HCT116 (cell line): ENCODE results near the gene TBC1D12. TPM values are rescaled to one million over a fixed set of nuclear protein-coding genes. Genes with fewer than 3 reads are reported as not detected.
"Not testable (repeated sequence)": the region's sequence is repeated elsewhere in the genome, so short reads cannot be mapped to it uniquely, and the experiment has no call there.

Experiments used
- ATAC-seq: fragments of 200-7000 bp; cut with Tn5 transposase; 2 replicates; pipeline ENCODE4 v1.9.1; 2020; ENCODE audit warnings: mild to moderate bottlenecking, moderate library complexity
- BruUV-seq: library from RNA; stranded (reverse); fragments of 400-500 nt; replicated peaks from 2 replicates; lab custom pipeline; 2021; lab: Mats Ljungman, UMichigan
- CTCF ChIA-PET: fragments of 300-600 bp; sonication (Branson Sonifier 250); formaldehyde crosslinking; loops from one replicate; lab custom pipeline; 2021; ENCODE audit warnings: antibody characterized with exemption; lab: Charles Lee
- POLR2A ChIA-PET: fragments of 300-600, 350-600 bp; sonication (Branson Sonifier 250); formaldehyde crosslinking; loops from one replicate; lab custom pipeline; 2021; ENCODE audit warnings: antibody characterized with exemption; lab: Charles Lee
- RAD21 ChIA-PET, 2 experiments: fragments of 300-600 bp; sonication (Branson Sonifier 250); formaldehyde crosslinking; loops; one replicate each; lab custom pipeline; 2023; ENCODE audit warnings: low total read pairs in 2 of 2; ENCODE audit not compliant: uncharacterized antibody in 2 of 2, unreplicated experiment in 2 of 2, low non-redundant PET in 1 of 2; lab: Charles Lee
- DNase-seq: peaks from one replicate; pipeline ENCODE4 v3.0.0-alpha.2; 2010; ENCODE audit warnings: low read depth, low spot score
- H2AFZ ChIP-seq: fragments of 200-600 bp; shearing (Covaris generic), sonication (generic); 2 replicates; pipeline ENCODE4 v1.6.1; 2017; ENCODE audit warnings: low read depth, mixed run types, mixed read lengths, antibody characterized with exemption, low read length; ENCODE audit not compliant: poor library complexity, severe bottlenecking
- H3K27ac ChIP-seq: 2 replicates; pipeline ENCODE4 v1.5.1; 2012; ENCODE audit warnings: low read depth, low read length
- H3K27me3 ChIP-seq: fragments of 200-600 bp; sonication (generic); 2 replicates; pipeline ENCODE4 v1.6.1; 2016; ENCODE audit warnings: mixed run types, low read length, mixed read lengths; ENCODE audit not compliant: insufficient read depth
- H3K36me3 ChIP-seq, 2 experiments: fragments of 200-500 bp in 1 of 2; fragments of 200-600 bp in 1 of 2; sonication (Bioruptor generic) in 1 of 2; sonication (generic) in 1 of 2; 2 replicates each; pipeline versions ENCODE4 v1.5.1 to v1.6.1; 2014 to 2016; ENCODE audit warnings: low read length in 2 of 2, inconsistent platforms in 1 of 2, mixed read lengths in 1 of 2, mixed run types in 1 of 2; ENCODE audit not compliant: insufficient read depth in 2 of 2, control insufficient read depth in 1 of 2
- H3K4me1 ChIP-seq, 2 experiments: fragments of 200-600 bp in 1 of 2; sonication (generic) in 1 of 2; 2 replicates each; pipeline versions ENCODE4 v1.5.1 to v1.6.1; 2012 to 2017; ENCODE audit warnings: low read length in 2 of 2, inconsistent platforms in 1 of 2, mild to moderate bottlenecking in 1 of 2, mixed read lengths in 1 of 2, mixed run types in 1 of 2, moderate library complexity in 1 of 2; ENCODE audit not compliant: insufficient read depth in 2 of 2, control insufficient read depth in 1 of 2
- H3K4me2 ChIP-seq: fragments of 200-600 bp; sonication (generic); 2 replicates; pipeline ENCODE4 v1.6.1; 2017; ENCODE audit warnings: mixed run types, low read length, mixed read lengths
- H3K4me3 ChIP-seq, 2 experiments: fragments of 200-600 bp in 1 of 2; sonication (generic) in 1 of 2; replicated peaks in 1 of 2; 2 replicates each; pipeline ENCODE4 v1.5.1; 2011 to 2016; ENCODE audit warnings: low read length in 2 of 2, control low read depth in 1 of 2, low read depth in 1 of 2, mild to moderate bottlenecking in 1 of 2, mixed read lengths in 1 of 2, mixed run types in 1 of 2
- H3K79me2 ChIP-seq: fragments of 200-600 bp; sonication (generic); 2 replicates; pipeline ENCODE4 v1.6.1; 2017; ENCODE audit warnings: mild to moderate bottlenecking, mixed run types, low read length, moderate library complexity, mixed read lengths; ENCODE audit not compliant: insufficient read depth
- H3K9ac ChIP-seq: fragments of 200-600 bp; sonication (generic); 2 replicates; pipeline ENCODE4 v1.6.1; 2016; ENCODE audit warnings: low read length, mixed read lengths
- H3K9me2 ChIP-seq: fragments of 200-600 bp; sonication (generic), shearing (Covaris generic); 2 replicates; pipeline ENCODE4 v1.6.1; 2017; ENCODE audit warnings: mixed run types, mild to moderate bottlenecking, moderate library complexity; ENCODE audit not compliant: insufficient read depth
- H3K9me3 ChIP-seq, 2 experiments: fragments of 200-500 bp in 1 of 2; fragments of 200-600 bp in 1 of 2; sonication (Bioruptor generic) in 1 of 2; sonication (generic) in 1 of 2; 2 replicates each; pipeline ENCODE4 v1.6.1; 2014 to 2017; ENCODE audit warnings: low read length in 2 of 2, mixed read lengths in 2 of 2, inconsistent platforms in 1 of 2, low read depth in 1 of 2, mild to moderate bottlenecking in 1 of 2, mixed run types in 1 of 2, moderate library complexity in 1 of 2; ENCODE audit not compliant: control insufficient read depth in 1 of 2, insufficient read depth in 1 of 2
- H4K20me1 ChIP-seq: fragments of 200-600 bp; sonication (generic), shearing (Covaris generic); 2 replicates; pipeline ENCODE4 v1.6.1; 2017; ENCODE audit warnings: mixed run types, mild to moderate bottlenecking, moderate library complexity; ENCODE audit not compliant: insufficient read depth
- ATF3 ChIP-seq: IDR thresholded peaks from 2 replicates; pipeline ENCODE4 v1.6.1; 2012
- CTCF ChIP-seq, 3 experiments: fragments of 200-600 bp in 1 of 3; sonication (generic) in 1 of 3; IDR thresholded peaks in 2 of 3; conservative IDR thresholded peaks in 1 of 3; 2 replicates each; pipeline ENCODE4 v1.5.1; 2012 to 2017; ENCODE audit warnings: low read depth in 2 of 3, low read length in 2 of 3, antibody characterized with exemption in 1 of 3, borderline replicate concordance in 1 of 3, control low read depth in 1 of 3, mild to moderate bottlenecking in 1 of 3, mixed read lengths in 1 of 3, mixed run types in 1 of 3, moderate library complexity in 1 of 3; ENCODE audit not compliant: insufficient read depth in 1 of 3
- ELF1 ChIP-seq: IDR thresholded peaks from 2 replicates; pipeline ENCODE4 v1.6.1; 2012; ENCODE audit warnings: low read depth, borderline replicate concordance
- FOSL1 ChIP-seq: IDR thresholded peaks from 2 replicates; pipeline ENCODE4 v1.6.1; 2012; ENCODE audit warnings: low read depth
- JUND ChIP-seq: IDR thresholded peaks from 2 replicates; pipeline ENCODE4 v1.6.1; 2012
- SIN3A ChIP-seq: IDR thresholded peaks from 2 replicates; pipeline ENCODE4 v1.6.1; 2012; ENCODE audit warnings: low read depth
- SRF ChIP-seq: IDR thresholded peaks from 2 replicates; pipeline ENCODE4 v1.6.1; 2012; ENCODE audit warnings: low read depth
- intact Hi-C: fragments of 100-400 bp; cut with micrococcal nuclease; formaldehyde crosslinking; loops from 2 replicates; pipeline ENCODE4 v1.10.0; 2022
- total RNA-seq: library from RNA; stranded (reverse); gene quantifications from one replicate; pipeline ENCODE4 v1.2.1, GENCODE V29; 2021; ENCODE audit not compliant: unreplicated experiment

Gene TBC1D12
- total RNA-seq, 1 experiment from 2014 or later = 7.1 TPM

GRCh38 chr10:94546901-94547185 is 144.5 kb downstream of the TBC1D12 start (continued):
- TF ChIP-seq CTCF (IDR thresholded peaks at IDR 0.05 in 2 of 3, conservative IDR thresholded peaks at IDR 0.05 in 1 of 3; ENCODE audit: borderline replicate concordance in 1 of 3, insufficient read depth in 1 of 3, low read depth in 2 of 3, low read length in 2 of 3) (no peak), SIN3A (no peak), FOSL1 (no peak), SRF (no peak), ELF1 (no peak)

- Histone ChIP-seq H3K27me3 (no peaks in the 10 kb centered on the region), H3K9me2 (no peaks in the 10 kb centered on the region), H3K9me3 (no peaks in the 10 kb centered on the region), H3K4me1 (peaks cover 10 to 21% of the 10 kb centered on the region in 2 experiments), H3K79me2 (peaks cover 82% of the 10 kb centered on the region), H3K4me2 (no peak overlapping the region), H3K27ac (no peak overlapping the region), H2AFZ (no peak overlapping the region), H3K4me3 (no peak overlapping the region), H3K36me3 (peaks cover 10 to 17% of the 10 kb centered on the region in 2 experiments; a peak in 3 of 4 replicates), H3K9ac (no peak overlapping the region), H4K20me1 (peaks cover 11% of the 10 kb centered on the region; the same call in 1 of the 2 replicates)
- ChIA-PET CTCF (no interaction called here), POLR2A (no interaction called here), RAD21 (no interaction called here)
- no TSS peak for BruUV-seq
- DNase-seq = no peak
- no peak for TF ChIP-seq JUND
- TF ChIP-seq ATF3 = no peak
- ATAC-seq = no peak
- intact Hi-C loops = no loop called here
These were observed 146.9 kb downstream of the TBC1D12 start for GRCh38 chr10:94549221-94549620.

GRCh38 chr10:94567714-94568307 is 165.5 kb downstream of the TBC1D12 start:
- H3K27ac ChIP-seq, H3K9ac ChIP-seq, H4K20me1 ChIP-seq, intact Hi-C loops, H3K27me3 ChIP-seq, H3K9me3 ChIP-seq, H3K4me3 ChIP-seq, DNase-seq, BruUV-seq, POLR2A ChIA-PET, H3K9me2 ChIP-seq, RAD21 ChIA-PET, CTCF ChIA-PET, H2AFZ ChIP-seq, H3K4me1 ChIP-seq, H3K4me2 ChIP-seq: not testable (repeated sequence)
- peaks cover 14 to 24% of the 10 kb centered on the region in 2 experiments; a peak in 3 of 4 replicates for H3K36me3 ChIP-seq
- H3K79me2 ChIP-seq = peaks cover 15% of the 10 kb centered on the region; the same call in 1 of the 2 replicates
- ATAC-seq = 0 out of 2 replicates have a peak, but pooled peaks have one; percentile 34
